Liver (tissue), 9 donors: ENCODE results near the gene RBKS. TPM values are rescaled to one million over a fixed set of nuclear protein-coding genes. Genes with fewer than 3 reads are reported as not detected.

Experiments
- DNase-seq: peaks from one replicate; pipeline ENCODE4 v3.0.0-alpha.2; 2017; ENCODE audit warnings: low spot score
- H3K27ac ChIP-seq, 2 donors: one replicate each; pipeline ENCODE4 v1.7.0; 2013; ENCODE audit warnings: inconsistent platforms in 2 of 2, low read length in 2 of 2, control low read depth in 1 of 2, low read depth in 1 of 2, mild to moderate bottlenecking in 1 of 2
- H3K27me3 ChIP-seq, 4 donors: one replicate each; pipeline versions ENCODE4 v1.6.1 to v1.7.0; 2013; ENCODE audit warnings: low read length in 3 of 4, inconsistent platforms in 1 of 4, mild to moderate bottlenecking in 1 of 4, moderate library complexity in 1 of 4; ENCODE audit not compliant: control insufficient read depth in 4 of 4, insufficient read depth in 4 of 4
- H3K36me3 ChIP-seq, 4 donors: one replicate each; pipeline versions ENCODE4 v1.6.1 to v1.7.0; 2013; ENCODE audit warnings: low read length in 3 of 4, mild to moderate bottlenecking in 3 of 4, low read depth in 1 of 4, moderate library complexity in 1 of 4; ENCODE audit not compliant: control insufficient read depth in 4 of 4, insufficient read depth in 3 of 4
- H3K4me1 ChIP-seq, 4 donors: one replicate each; pipeline versions ENCODE4 v1.6.1 to v1.7.0; 2013; ENCODE audit warnings: low read length in 3 of 4, mild to moderate bottlenecking in 3 of 4, moderate library complexity in 1 of 4; ENCODE audit not compliant: control insufficient read depth in 4 of 4, insufficient read depth in 4 of 4
- H3K4me3 ChIP-seq, 3 donors: one replicate each; pipeline versions ENCODE4 v1.6.1 to v1.7.0; 2013; ENCODE audit warnings: low read length in 3 of 3, control low read depth in 1 of 3, low read depth in 1 of 3, mild to moderate bottlenecking in 1 of 3
- H3K9ac ChIP-seq, 2 donors: one replicate each; pipeline ENCODE4 v1.7.0; 2013; ENCODE audit warnings: low read length in 2 of 2, mild to moderate bottlenecking in 2 of 2, moderate library complexity in 2 of 2, control low read depth in 1 of 2, low read depth in 1 of 2
- H3K9me3 ChIP-seq, 4 donors: one replicate each; pipeline versions ENCODE4 v1.6.1 to v1.7.0; 2013; ENCODE audit warnings: low read length in 3 of 4; ENCODE audit not compliant: control insufficient read depth in 4 of 4
- EGR1 ChIP-seq, 2 donors: IDR thresholded peaks; 2 replicates each; pipeline ENCODE4 v1.6.1; 2016 to 2018; ENCODE audit warnings: antibody characterized with exemption in 2 of 2, low read depth in 2 of 2
- FOXA1 ChIP-seq: IDR thresholded peaks from 2 replicates; pipeline ENCODE4 v1.6.1; 2016; ENCODE audit warnings: antibody characterized with exemption
- FOXA2 ChIP-seq: IDR thresholded peaks from 2 replicates; pipeline ENCODE4 v1.6.1; 2016; ENCODE audit warnings: antibody characterized with exemption
- GABPA ChIP-seq, 2 donors: IDR thresholded peaks in 1 of 2; conservative IDR thresholded peaks in 1 of 2; 2 replicates each; pipeline ENCODE4 v1.6.1; 2016; ENCODE audit warnings: antibody characterized with exemption in 2 of 2, mild to moderate bottlenecking in 1 of 2, moderate library complexity in 1 of 2
- HNF4A ChIP-seq, 2 donors: conservative IDR thresholded peaks; 2 replicates each; pipeline ENCODE4 v1.6.1; 2016; ENCODE audit warnings: antibody characterized with exemption in 2 of 2, mild to moderate bottlenecking in 2 of 2
- HNF4G ChIP-seq: IDR thresholded peaks from 2 replicates; pipeline ENCODE4 v1.6.1; 2016; ENCODE audit warnings: antibody characterized with exemption
- JUND ChIP-seq, 2 donors: IDR thresholded peaks; 2 replicates each; pipeline ENCODE4 v1.6.1; 2016; ENCODE audit warnings: antibody characterized with exemption in 2 of 2
- NR2F2 ChIP-seq: IDR thresholded peaks from 2 replicates; pipeline ENCODE4 v1.6.1; 2016; ENCODE audit warnings: antibody characterized with exemption
- RAD21 ChIP-seq, 2 donors: IDR thresholded peaks; 2 replicates each; pipeline ENCODE4 v1.6.1; 2016; ENCODE audit warnings: antibody characterized with exemption in 2 of 2, mild to moderate bottlenecking in 2 of 2
- RXRA ChIP-seq, 2 donors: IDR thresholded peaks; 2 replicates each; pipeline ENCODE4 v1.6.1; 2017 to 2018; ENCODE audit warnings: antibody characterized with exemption in 2 of 2, mild to moderate bottlenecking in 1 of 2
- SP1 ChIP-seq: IDR thresholded peaks from 2 replicates; pipeline ENCODE4 v1.6.1; 2018; ENCODE audit warnings: antibody characterized with exemption, mild to moderate bottlenecking
- TAF1 ChIP-seq: conservative IDR thresholded peaks from 2 replicates; pipeline ENCODE4 v1.6.1; 2016; ENCODE audit warnings: antibody characterized with exemption, mild to moderate bottlenecking
- YY1 ChIP-seq: IDR thresholded peaks from 2 replicates; pipeline ENCODE4 v1.6.1; 2016; ENCODE audit warnings: antibody characterized with exemption, mild to moderate bottlenecking
- WGBS: extraction: QIAGEN DNeasy Blood & Tissue Kit; methylation state at CpG from one replicate; pipeline ENCODE4 v1.1.7; 2013; 5-methylcytosine and 5-hydroxymethylcytosine counted together
- polyA plus RNA-seq, 2 donors: library from polyadenylated mRNA; stranded (reverse) in 1 of 2; unstranded in 1 of 2; fragments of 200-250 nt in 1 of 2; fragments of >200 nt in 1 of 2; fragmentation: Nextera tagmentation in 1 of 2; extraction: Ambion mirVana in 1 of 2; gene quantifications; one replicate each; pipeline versions ENCODE4 v1.2.1 to v1.2.3, GENCODE V29; 2013 to 2015
- total RNA-seq, 2 donors: library from RNA; depleted of rRNA; stranded (reverse); fragments of >200 nt; gene quantifications; one replicate each; pipeline ENCODE4 v1.2.3, GENCODE V29; 2014
- TF ChIP-seq, protein P1 (sequence below): IDR thresholded peaks from 2 replicates; pipeline ENCODE4 v1.6.1; 2016; ENCODE audit warnings: antibody characterized with exemption
- TF ChIP-seq, protein P2 (sequence below): IDR thresholded peaks from 2 replicates; pipeline ENCODE4 v1.6.1; 2016; ENCODE audit warnings: antibody characterized with exemption, mild to moderate bottlenecking
- TF ChIP-seq, protein P3 (sequence below): IDR thresholded peaks from 2 replicates; pipeline ENCODE4 v1.6.1; 2016; ENCODE audit warnings: antibody characterized with exemption
- TF ChIP-seq, protein P4 (sequence below): fragments of 150-350 bp; IDR thresholded peaks from 2 replicates; pipeline ENCODE4 v1.5.1; 2017; ENCODE audit warnings: improper control_type of control experiment, low read depth, low read length; ENCODE audit not compliant: missing input control
- TF ChIP-seq, protein P5 (sequence below): IDR thresholded peaks from 2 replicates; pipeline ENCODE4 v1.6.1; 2016; ENCODE audit warnings: antibody characterized with exemption
- donor health status: healthy.
- donor health status: healthy.
- donor health status: healthy.
- donor health status: healthy.
- donor health status: healthy.

Gene RBKS
- total and polyA plus RNA-seq, 4 donors = 6.3 to 18.8 (median 15.2) TPM

DNA sequence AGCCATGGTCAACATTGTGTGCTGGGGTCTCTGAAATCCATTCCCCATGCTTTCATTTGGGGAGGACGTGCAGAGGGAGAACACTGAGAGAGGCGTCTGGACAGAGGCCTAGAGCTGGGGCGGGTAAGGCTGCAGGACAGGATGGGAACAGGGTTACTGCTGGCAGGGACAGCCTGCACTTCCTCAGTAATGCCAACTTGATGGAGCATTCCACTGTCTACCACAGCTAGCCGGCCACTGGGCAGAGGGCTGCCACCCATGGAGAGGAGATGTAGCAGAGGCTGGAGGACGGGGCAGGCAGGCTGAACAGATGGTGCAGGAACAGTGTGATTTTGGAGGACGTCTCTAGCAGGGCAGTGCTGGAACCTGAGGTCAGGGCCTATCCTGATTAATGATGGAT lies 89.3 kb downstream of the RBKS start:
- Histone ChIP-seq H3K4me1 (no peaks in the 10 kb centered on the region), H3K9ac (no peak overlapping the region), H3K9me3 (no peaks in the 10 kb centered on the region), H3K27me3 (no peaks in the 10 kb centered on the region), H3K4me3 (no peak overlapping the region), H3K27ac (no peak overlapping the region), H3K36me3 (peaks cover 0 to 2% (median under 1%) of the 10 kb centered on the region in 4 donors)
- 94% methylated on average over 6 of the region's 6 CpGs for WGBS
- DNase-seq = no peak
- TF ChIP-seq NR2F2 = no peak
- no peak for TF ChIP-seq HNF4G
- no peak for TF ChIP-seq FOXA2
- TF ChIP-seq, protein P1, sequence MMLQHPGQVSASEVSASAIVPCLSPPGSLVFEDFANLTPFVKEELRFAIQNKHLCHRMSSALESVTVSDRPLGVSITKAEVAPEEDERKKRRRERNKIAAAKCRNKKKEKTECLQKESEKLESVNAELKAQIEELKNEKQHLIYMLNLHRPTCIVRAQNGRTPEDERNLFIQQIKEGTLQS = no peak
- TF ChIP-seq TAF1 = no peak
- no peak for TF ChIP-seq RXRA (IDR thresholded peaks at IDR 0.05)
- no peak for TF ChIP-seq EGR1 (IDR thresholded peaks at IDR 0.05; ENCODE audit: low read depth in 2 of 2)
- no peak for TF ChIP-seq HNF4A (conservative IDR thresholded peaks at IDR 0.05)
- TF ChIP-seq, protein P2, sequence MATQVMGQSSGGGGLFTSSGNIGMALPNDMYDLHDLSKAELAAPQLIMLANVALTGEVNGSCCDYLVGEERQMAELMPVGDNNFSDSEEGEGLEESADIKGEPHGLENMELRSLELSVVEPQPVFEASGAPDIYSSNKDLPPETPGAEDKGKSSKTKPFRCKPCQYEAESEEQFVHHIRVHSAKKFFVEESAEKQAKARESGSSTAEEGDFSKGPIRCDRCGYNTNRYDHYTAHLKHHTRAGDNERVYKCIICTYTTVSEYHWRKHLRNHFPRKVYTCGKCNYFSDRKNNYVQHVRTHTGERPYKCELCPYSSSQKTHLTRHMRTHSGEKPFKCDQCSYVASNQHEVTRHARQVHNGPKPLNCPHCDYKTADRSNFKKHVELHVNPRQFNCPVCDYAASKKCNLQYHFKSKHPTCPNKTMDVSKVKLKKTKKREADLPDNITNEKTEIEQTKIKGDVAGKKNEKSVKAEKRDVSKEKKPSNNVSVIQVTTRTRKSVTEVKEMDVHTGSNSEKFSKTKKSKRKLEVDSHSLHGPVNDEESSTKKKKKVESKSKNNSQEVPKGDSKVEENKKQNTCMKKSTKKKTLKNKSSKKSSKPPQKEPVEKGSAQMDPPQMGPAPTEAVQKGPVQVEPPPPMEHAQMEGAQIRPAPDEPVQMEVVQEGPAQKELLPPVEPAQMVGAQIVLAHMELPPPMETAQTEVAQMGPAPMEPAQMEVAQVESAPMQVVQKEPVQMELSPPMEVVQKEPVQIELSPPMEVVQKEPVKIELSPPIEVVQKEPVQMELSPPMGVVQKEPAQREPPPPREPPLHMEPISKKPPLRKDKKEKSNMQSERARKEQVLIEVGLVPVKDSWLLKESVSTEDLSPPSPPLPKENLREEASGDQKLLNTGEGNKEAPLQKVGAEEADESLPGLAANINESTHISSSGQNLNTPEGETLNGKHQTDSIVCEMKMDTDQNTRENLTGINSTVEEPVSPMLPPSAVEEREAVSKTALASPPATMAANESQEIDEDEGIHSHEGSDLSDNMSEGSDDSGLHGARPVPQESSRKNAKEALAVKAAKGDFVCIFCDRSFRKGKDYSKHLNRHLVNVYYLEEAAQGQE = no peak
- TF ChIP-seq, protein P3, sequence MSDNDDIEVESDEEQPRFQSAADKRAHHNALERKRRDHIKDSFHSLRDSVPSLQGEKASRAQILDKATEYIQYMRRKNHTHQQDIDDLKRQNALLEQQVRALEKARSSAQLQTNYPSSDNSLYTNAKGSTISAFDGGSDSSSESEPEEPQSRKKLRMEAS = no peak
- TF ChIP-seq YY1 = no peak
- TF ChIP-seq, protein P4, sequence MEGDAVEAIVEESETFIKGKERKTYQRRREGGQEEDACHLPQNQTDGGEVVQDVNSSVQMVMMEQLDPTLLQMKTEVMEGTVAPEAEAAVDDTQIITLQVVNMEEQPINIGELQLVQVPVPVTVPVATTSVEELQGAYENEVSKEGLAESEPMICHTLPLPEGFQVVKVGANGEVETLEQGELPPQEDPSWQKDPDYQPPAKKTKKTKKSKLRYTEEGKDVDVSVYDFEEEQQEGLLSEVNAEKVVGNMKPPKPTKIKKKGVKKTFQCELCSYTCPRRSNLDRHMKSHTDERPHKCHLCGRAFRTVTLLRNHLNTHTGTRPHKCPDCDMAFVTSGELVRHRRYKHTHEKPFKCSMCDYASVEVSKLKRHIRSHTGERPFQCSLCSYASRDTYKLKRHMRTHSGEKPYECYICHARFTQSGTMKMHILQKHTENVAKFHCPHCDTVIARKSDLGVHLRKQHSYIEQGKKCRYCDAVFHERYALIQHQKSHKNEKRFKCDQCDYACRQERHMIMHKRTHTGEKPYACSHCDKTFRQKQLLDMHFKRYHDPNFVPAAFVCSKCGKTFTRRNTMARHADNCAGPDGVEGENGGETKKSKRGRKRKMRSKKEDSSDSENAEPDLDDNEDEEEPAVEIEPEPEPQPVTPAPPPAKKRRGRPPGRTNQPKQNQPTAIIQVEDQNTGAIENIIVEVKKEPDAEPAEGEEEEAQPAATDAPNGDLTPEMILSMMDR = no peak
- TF ChIP-seq, protein P5, sequence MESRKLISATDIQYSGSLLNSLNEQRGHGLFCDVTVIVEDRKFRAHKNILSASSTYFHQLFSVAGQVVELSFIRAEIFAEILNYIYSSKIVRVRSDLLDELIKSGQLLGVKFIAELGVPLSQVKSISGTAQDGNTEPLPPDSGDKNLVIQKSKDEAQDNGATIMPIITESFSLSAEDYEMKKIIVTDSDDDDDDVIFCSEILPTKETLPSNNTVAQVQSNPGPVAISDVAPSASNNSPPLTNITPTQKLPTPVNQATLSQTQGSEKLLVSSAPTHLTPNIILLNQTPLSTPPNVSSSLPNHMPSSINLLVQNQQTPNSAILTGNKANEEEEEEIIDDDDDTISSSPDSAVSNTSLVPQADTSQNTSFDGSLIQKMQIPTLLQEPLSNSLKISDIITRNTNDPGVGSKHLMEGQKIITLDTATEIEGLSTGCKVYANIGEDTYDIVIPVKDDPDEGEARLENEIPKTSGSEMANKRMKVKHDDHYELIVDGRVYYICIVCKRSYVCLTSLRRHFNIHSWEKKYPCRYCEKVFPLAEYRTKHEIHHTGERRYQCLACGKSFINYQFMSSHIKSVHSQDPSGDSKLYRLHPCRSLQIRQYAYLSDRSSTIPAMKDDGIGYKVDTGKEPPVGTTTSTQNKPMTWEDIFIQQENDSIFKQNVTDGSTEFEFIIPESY = no peak
- no peak for TF ChIP-seq FOXA1
- TF ChIP-seq JUND (IDR thresholded peaks at IDR 0.05) = no peak
- TF ChIP-seq RAD21 (IDR thresholded peaks at IDR 0.05) = no peak

DNA sequence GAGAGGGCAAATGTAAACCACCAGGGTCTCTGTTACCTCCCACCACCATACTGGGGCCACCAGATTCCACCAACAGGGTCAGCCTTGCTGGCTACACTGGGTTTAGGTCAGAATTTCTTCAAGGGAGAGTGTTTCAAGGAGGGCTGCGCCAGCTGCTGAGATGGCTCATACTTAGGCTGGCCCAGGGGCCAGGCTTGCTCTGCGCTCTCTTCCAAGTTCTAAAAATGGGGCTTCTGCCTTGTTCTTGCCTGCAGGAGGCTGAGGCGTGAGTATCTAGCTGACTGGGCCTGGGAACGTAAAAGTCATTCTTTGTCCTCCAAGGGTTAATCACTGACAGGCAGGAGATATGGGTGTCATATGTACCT lies 90.6 kb downstream of the RBKS start:
- Histone ChIP-seq H3K4me1 (no peaks in the 10 kb centered on the region), H3K27me3 (no peaks in the 10 kb centered on the region), H3K9ac (no peak overlapping the region), H3K9me3 (no peaks in the 10 kb centered on the region), H3K4me3 (no peak overlapping the region), H3K27ac (no peak overlapping the region), H3K36me3 (peaks cover 0 to 2% (median under 1%) of the 10 kb centered on the region in 4 donors)
- WGBS = 96% methylated on average over 4 of the region's 4 CpGs
- DNase-seq = no peak
- TF ChIP-seq GABPA (IDR thresholded peaks at IDR 0.05 in 1 of 2, conservative IDR thresholded peaks at IDR 0.05 in 1 of 2) = no peak
- TF ChIP-seq HNF4A (conservative IDR thresholded peaks at IDR 0.05) = no peak
- no peak for TF ChIP-seq JUND (IDR thresholded peaks at IDR 0.05)
- TF ChIP-seq SP1 = no peak
- TF ChIP-seq NR2F2 = no peak
